HepG2 (cell line): ENCODE results near the gene ZBTB44. TPM values are rescaled to one million over a fixed set of nuclear protein-coding genes. Genes with fewer than 3 reads are reported as not detected.
"Not testable (repeated sequence)": the region's sequence is repeated elsewhere in the genome, so short reads cannot be mapped to it uniquely, and the experiment has no call there.

Experiments used
- ATAC-seq: fragments of 200-7000 bp; cut with Tn5 transposase; 3 replicates; pipeline ENCODE4 v1.9.1; 2020; ENCODE audit warnings: mild to moderate bottlenecking, moderate library complexity
- BruUV-seq: library from RNA; stranded (reverse); fragments of 400-500 nt; replicated peaks from 2 replicates; lab custom pipeline; 2021; lab: Mats Ljungman, UMichigan
- CTCF ChIA-PET: fragments of 300-600 bp; formaldehyde crosslinking; extraction: SDS; loops from one replicate; lab custom pipeline; 2021; ENCODE audit warnings: low total read pairs, inconsistent platforms, low intra/inter-chr PET ratio; lab: Yijun Ruan, JAX
- POLR2A ChIA-PET: fragments of 350-600 bp; sonication (Branson Sonifier 250); formaldehyde crosslinking; loops from one replicate; lab custom pipeline; 2020; ENCODE audit warnings: antibody characterized with exemption, inconsistent platforms; lab: Yijun Ruan, JAX
- DNase-seq: peaks from one replicate; pipeline ENCODE4 v3.0.0-alpha.2; 2015; ENCODE audit warnings: low spot score
- FAIRE-seq: peaks from 3 replicates; lab custom pipeline; 2011; peaks lifted over from hg19 to GRCh38; lab: Jason Lieb, UNC
- H2AFZ ChIP-seq: one replicate; pipeline ENCODE4 v1.6.1; 2011; ENCODE audit warnings: low read length, inconsistent platforms
- H3K27ac ChIP-seq: fragments of 300-600 bp; 3 replicates; pipeline ENCODE4 v1.8.0; 2011; ENCODE audit warnings: mixed run types, mild to moderate bottlenecking, mixed read lengths, low read length, inconsistent platforms; ENCODE audit not compliant: insufficient read depth; ENCODE audit errors: extremely low read length
- H3K27me3 ChIP-seq, 2 experiments: fragments of 200-600 bp in 1 of 2; 2 replicates in 1 of 2; 3 replicates in 1 of 2; pipeline versions ENCODE4 v1.6.0 to v1.8.0; 2011; ENCODE audit warnings: low read length in 2 of 2, mild to moderate bottlenecking in 2 of 2, moderate library complexity in 2 of 2, inconsistent platforms in 1 of 2; ENCODE audit not compliant: insufficient read depth in 2 of 2, control insufficient read depth in 1 of 2
- H3K36me3 ChIP-seq, 2 experiments: fragments of 200-600 bp in 1 of 2; replicated peaks in 1 of 2; 2 replicates in 1 of 2; 3 replicates in 1 of 2; pipeline versions ENCODE4 v1.5.1 to v1.8.0; 2011; ENCODE audit warnings: low read length in 2 of 2, inconsistent platforms in 1 of 2; ENCODE audit not compliant: insufficient read depth in 2 of 2, control insufficient read depth in 1 of 2
- H3K4me1 ChIP-seq: 2 replicates; pipeline ENCODE4 v1.5.1; 2012; ENCODE audit warnings: low read length, inconsistent platforms; ENCODE audit not compliant: insufficient read depth
- H3K4me2 ChIP-seq: 2 replicates; pipeline ENCODE4 v1.6.0; 2011; ENCODE audit warnings: low read depth, low read length, inconsistent platforms
- H3K4me3 ChIP-seq, 3 experiments: fragments of 200-600 bp in 1 of 3; sonication (generic), shearing (Covaris generic) in 1 of 3; replicated peaks in 1 of 3; 2 replicates each; pipeline ENCODE4 v1.5.1; 2011 to 2016; ENCODE audit warnings: low read length in 3 of 3, inconsistent platforms in 2 of 3, low read depth in 2 of 3, mild to moderate bottlenecking in 2 of 3, control low read depth in 1 of 3, mixed read lengths in 1 of 3; ENCODE audit not compliant: insufficient read depth in 1 of 3
- H3K79me2 ChIP-seq: one replicate; pipeline ENCODE4 v1.6.1; 2011; ENCODE audit warnings: low read length, inconsistent platforms; ENCODE audit not compliant: insufficient read depth
- H3K9ac ChIP-seq: 2 replicates; pipeline ENCODE4 v1.6.0; 2011; ENCODE audit warnings: mild to moderate bottlenecking, low read depth, low read length, inconsistent platforms; ENCODE audit not compliant: insufficient read depth
- H3K9me3 ChIP-seq: 2 replicates; pipeline ENCODE4 v1.5.1; 2012; ENCODE audit warnings: mild to moderate bottlenecking, low read length
- H4K20me1 ChIP-seq: 2 replicates; pipeline ENCODE4 v1.6.0; 2011; ENCODE audit warnings: inconsistent platforms, mild to moderate bottlenecking, low read length, moderate library complexity; ENCODE audit not compliant: insufficient read depth
- CHD4 ChIP-seq: fragments of 200-600 bp; sonication (generic); IDR thresholded peaks from 2 replicates; pipeline ENCODE4 v1.7.0; 2017; ENCODE audit warnings: mild to moderate bottlenecking, low read length, borderline replicate concordance
- WGBS: methylation state at CpG from one replicate; pipeline ENCODE4 v1.1.6; 2017; ENCODE audit warnings: low lambda C conversion rate; 5-methylcytosine and 5-hydroxymethylcytosine counted together
- in situ Hi-C: cut with HindIII; loops from 2 replicates; pipeline ENCODE4 v1.10.0; 2017; ENCODE audit warnings: low pct_unique_long_range_greater_than_20kb; ENCODE audit not compliant: extremely low pct_ligation_motif_present
- intact Hi-C: fragments of 100-400 bp; cut with micrococcal nuclease; formaldehyde crosslinking; loops from one replicate; pipeline ENCODE4 v1.10.0; 2022; ENCODE audit not compliant: unreplicated experiment
- polyA plus RNA-seq, 8 experiments: library from polyadenylated mRNA; depleted of rRNA in 3 of 8; stranded (reverse) in 7 of 8; unstranded in 1 of 8; fragments of >200 nt; fragmentation: Illumina TruSeq in 4 of 8; extraction: Trizol in 4 of 8; gene quantifications; 2 replicates each; pipeline versions ENCODE4 v1.2.1 to v1.2.3, GENCODE V29; 2011 to 2016; ENCODE audit warnings: low read depth in 4 of 8, missing spikeins in 1 of 8, mixed read lengths in 1 of 8; ENCODE audit not compliant: insufficient read depth in 1 of 8
- total RNA-seq, 5 experiments: library from RNA; depleted of rRNA; stranded (reverse); fragments of >200 nt; fragmentation: Illumina TruSeq; extraction: Trizol; gene quantifications; 2 replicates each; pipeline ENCODE4 v1.2.3, GENCODE V29; 2016; ENCODE audit warnings: low read depth in 1 of 5
- TF ChIP-seq, protein P1 (sequence below): sonication (generic); formaldehyde crosslinking; IDR thresholded peaks from 2 replicates; pipeline ENCODE4 v1.9.0; 2021; ENCODE audit warnings: missing genetic modification reagents, mild to moderate bottlenecking, borderline replicate concordance

ZBTB44 gene
- total and polyA plus RNA-seq, 2 of the 13 experiments (the other 11 are each of a cell fraction or from before 2014, with no cell fraction given): 22.8 to 23.6 TPM

DNA sequence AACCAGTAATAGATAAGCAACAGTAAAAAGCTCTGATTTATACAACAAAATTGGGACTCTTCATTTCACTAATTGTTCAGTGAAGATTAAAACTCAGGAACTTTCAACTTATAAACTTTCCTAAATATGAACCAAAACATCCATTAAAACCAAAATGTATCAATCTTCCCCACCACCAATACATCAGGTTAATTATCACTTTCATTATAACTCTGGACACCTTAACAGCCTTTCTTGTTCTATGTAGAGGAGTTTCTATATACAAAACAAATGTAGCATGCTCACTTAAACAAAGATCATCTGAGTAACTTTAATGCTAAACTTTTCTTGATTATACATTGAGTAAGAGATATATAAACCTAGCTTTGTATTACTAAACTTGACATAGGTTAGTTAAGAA is 80.4 kb downstream of the ZBTB44 start (continued):
- TF ChIP-seq, protein P1, sequence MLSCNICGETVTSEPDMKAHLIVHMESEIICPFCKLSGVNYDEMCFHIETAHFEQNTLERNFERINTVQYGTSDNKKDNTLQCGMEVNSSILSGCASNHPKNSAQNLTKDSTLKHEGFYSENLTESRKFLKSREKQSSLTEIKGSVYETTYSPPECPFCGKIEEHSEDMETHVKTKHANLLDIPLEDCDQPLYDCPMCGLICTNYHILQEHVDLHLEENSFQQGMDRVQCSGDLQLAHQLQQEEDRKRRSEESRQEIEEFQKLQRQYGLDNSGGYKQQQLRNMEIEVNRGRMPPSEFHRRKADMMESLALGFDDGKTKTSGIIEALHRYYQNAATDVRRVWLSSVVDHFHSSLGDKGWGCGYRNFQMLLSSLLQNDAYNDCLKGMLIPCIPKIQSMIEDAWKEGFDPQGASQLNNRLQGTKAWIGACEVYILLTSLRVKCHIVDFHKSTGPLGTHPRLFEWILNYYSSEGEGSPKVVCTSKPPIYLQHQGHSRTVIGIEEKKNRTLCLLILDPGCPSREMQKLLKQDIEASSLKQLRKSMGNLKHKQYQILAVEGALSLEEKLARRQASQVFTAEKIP (CRISPR knock-in tag): no peak
- TF ChIP-seq CHD4: no peak

DNA sequence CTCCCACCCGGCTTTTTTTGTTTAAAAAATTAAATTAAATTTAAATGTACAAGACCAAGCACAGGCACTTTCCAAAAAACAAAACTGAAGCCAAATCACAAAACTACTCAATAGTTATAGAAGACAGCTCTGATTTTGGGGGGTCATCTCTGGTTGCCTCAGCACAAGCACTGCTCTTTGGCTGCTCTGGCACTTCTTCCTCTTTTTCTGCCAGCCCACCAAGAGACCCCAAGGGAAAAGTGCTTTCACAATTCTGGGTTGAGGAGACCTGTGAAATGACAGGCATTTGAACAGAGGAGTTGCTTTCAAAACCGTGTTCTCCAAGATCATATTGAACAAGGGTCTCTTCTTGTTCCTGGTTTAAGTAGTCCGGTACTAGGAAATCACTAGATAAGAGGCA is 80.8 kb downstream of the ZBTB44 start:
- H3K4me1 ChIP-seq, H4K20me1 ChIP-seq, CTCF ChIA-PET, H3K4me2 ChIP-seq, H3K27ac ChIP-seq, ATAC-seq, H3K79me2 ChIP-seq, in situ Hi-C loops, H3K27me3 ChIP-seq, intact Hi-C loops, H3K9me3 ChIP-seq, DNase-seq, BruUV-seq, FAIRE-seq, H3K9ac ChIP-seq, H3K4me3 ChIP-seq, H2AFZ ChIP-seq, POLR2A ChIA-PET: not testable (repeated sequence)
- H3K36me3 ChIP-seq: peaks cover 3 to 24% of the 10 kb centered on the region in 2 experiments; a peak in 4 of 5 replicates
- WGBS: 85% methylated on average over 3 of the region's 3 CpGs

DNA sequence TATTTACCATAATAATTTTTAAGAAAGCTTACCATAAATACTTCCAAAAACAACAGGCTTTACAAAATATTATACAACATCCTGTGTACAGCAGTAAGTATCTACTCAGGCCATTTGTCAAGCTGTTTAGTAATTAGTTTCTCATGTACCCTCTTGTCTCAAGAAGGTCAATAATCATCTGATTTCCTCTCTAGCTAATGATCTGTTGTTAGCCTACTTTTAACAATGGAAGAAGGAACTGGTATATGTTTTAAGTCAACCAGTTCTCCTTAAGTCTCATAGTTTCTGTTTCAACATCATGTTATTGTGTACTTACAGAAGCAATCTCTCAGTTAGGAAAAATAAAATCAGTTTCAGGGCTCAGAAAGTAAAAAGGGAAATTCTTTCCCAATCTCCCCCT is 81.2 kb downstream of the ZBTB44 start:
- DNase-seq, FAIRE-seq, BruUV-seq, H3K27ac ChIP-seq, ATAC-seq, in situ Hi-C loops, H3K9ac ChIP-seq, CTCF ChIA-PET, H2AFZ ChIP-seq, POLR2A ChIA-PET, intact Hi-C loops, H3K4me1 ChIP-seq, H3K4me3 ChIP-seq, H4K20me1 ChIP-seq, H3K4me2 ChIP-seq, H3K27me3 ChIP-seq, H3K9me3 ChIP-seq, H3K79me2 ChIP-seq: not testable (repeated sequence)
- H3K36me3 ChIP-seq: peaks cover 3 to 23% of the 10 kb centered on the region in 2 experiments; a peak in 4 of 5 replicates
